HG03457 (cell line): Measurements from ENCODE around the gene RCAN1.
"Not testable (repeated sequence)": the region's sequence is repeated elsewhere in the genome, so short reads cannot be mapped to it uniquely, and the experiment has no call there.

Experiments
- ATAC-seq: cut with Tn5 transposase; IDR thresholded peaks from one replicate; pipeline ENCODE4 v1.9.1; 2021; ENCODE audit warnings: moderate number of reproducible peaks; ENCODE audit not compliant: unreplicated experiment

The RCAN1 gene

DNA sequence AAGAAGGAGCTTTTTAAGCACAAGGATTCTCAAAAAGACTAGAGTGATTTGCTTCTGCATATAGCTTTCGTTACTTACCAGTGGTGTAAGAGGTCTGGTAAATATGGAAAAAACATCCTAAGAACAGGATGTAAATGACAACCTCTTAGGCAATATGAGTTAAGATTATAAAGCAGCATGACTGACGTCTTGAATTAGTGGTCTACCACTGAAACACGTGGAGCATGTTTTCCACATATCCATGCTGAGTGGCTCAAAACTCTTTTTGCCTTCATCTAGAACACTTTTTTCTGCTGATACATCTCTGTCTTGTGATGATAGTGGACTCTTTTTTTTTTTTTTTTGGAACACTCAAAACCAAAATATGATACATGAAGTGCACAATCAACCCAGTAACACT, 44.6 kb downstream of the RCAN1 start:
- ATAC-seq: no peak

DNA sequence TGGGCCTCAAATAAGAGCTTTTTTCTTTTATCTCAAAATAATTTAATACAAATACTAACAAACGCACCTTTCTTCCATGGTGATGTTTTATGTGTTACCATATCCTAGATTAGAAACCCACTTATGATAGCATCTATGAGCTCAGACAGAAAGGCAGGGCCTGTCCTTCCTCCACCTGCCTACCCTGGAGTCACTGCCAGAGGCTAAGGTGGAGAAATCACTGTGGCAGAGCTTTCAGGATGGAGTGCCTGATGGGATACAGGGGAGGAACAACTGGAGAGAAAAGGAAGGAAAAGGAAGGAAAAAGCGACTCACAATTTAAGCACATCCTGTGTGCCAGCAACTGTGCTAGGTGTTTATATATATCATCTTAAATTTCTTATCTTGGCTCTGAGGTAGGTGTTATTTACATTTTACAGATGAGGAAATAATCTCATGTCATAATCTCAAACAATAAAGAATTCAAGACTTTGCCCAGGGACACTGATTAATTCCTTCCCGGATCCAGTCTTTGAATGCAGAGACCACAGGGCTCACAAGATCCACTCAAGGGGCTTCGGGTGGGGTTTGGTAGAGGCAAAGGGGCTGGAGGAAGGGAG, 45.4 kb downstream of the RCAN1 start:
- no peak for ATAC-seq

DNA sequence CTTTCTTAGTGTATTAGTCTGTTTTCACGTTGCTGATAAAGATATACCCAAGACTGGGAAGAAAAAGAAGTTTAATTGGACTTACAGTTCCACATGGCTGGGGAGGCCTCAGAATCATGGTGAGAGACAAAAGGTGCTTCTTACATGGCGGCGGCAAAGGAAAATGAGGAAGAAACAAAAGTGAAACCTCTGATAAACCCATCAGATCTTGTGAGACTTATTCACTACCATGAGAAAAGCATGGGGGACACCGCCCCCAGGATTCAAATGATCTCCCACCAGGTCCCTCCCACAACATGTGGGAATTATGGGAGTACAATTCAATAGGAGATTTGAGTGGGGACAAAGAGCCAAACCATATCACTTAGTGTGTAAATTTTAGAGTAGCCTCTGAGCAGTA, 46.1 kb downstream of the RCAN1 start:
- not testable (repeated sequence) for ATAC-seq

- ATAC-seq: no peak
Measured at GRCh38 chr21:34567604-34568155, 47.2 kb downstream of the RCAN1 start.

GRCh38 chr21:34565238-34565637, 49.7 kb downstream of the RCAN1 start:
- ATAC-seq: no peak

- ATAC-seq: not testable (repeated sequence)
Measured at GRCh38 chr21:34563370-34563769, 51.5 kb downstream of the RCAN1 start.

DNA sequence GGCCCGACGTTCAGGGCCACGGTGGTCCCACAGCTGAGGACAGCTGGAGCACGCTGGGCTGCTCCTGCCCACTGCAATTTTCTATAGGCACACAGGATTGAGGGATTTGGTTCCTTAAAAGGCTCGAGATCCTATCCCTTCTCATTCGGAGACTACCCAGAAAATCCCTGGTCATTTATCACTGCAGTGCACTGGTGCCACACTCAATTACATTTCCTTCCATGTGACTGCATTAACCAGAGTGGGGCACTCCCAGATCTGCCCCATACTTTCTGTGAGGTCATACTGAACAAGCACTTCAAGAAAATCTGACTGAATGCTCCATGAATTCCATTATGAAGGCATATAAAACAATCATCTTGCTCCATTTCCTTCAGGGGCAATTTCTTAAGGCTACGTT, 53.1 kb downstream of the RCAN1 start:
- no peak for ATAC-seq

- ATAC-seq: no peak
Measured at GRCh38 chr21:34560609-34561008, 54.3 kb downstream of the RCAN1 start.

GRCh38 chr21:34560021-34560420, 54.9 kb downstream of the RCAN1 start:
- no peak for ATAC-seq

DNA sequence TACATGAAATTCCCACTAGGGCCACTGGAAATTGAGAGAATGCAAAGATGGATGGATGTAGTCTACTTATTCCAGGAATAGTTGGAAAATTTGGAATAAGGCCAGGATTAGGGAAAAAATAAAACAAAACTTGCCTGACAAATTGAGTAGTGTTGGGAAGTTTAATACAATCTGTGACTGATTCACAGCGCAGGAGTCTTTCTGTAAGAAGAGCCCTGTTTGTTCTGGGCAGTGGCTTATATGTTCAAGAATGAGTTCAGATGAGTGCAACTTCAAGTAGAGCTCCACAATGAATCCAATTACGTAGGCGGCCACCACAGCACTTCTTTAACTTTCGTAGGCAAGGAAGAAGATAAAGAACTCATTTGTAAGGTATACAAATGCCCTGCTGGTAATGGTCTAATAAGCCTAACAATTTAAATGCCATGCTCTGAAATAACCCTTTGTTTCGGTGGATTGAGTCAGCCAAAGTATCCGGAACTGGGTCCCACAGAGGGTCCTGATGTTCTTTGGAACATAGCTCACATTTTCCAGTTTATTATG, 55.8 kb downstream of the RCAN1 start:
- no peak for ATAC-seq

GRCh38 chr21:34558166-34558565, 56.7 kb downstream of the RCAN1 start:
- ATAC-seq: no peak

- ATAC-seq: no peak
Measured at GRCh38 chr21:34557261-34557660, 57.7 kb downstream of the RCAN1 start.

DNA sequence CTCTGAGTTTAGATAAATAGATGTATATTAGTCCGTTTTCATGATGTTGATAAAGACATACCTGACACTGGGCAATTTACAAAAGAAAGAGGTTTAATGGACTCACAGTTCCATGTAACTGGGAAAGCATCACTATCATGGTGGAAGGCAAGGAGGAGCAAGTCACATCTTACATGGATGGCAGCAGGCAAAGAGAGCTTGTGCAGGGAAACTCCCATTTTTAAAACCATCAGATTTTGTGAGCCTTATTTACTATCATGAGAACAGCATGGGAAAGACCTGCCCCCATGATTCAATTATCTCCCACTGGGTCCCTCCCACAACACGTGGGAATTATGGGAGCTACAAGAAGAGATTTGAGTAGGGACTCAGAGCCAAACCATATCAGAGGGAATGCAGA, 60.2 kb downstream of the RCAN1 start:
- ATAC-seq: not testable (repeated sequence)

DNA sequence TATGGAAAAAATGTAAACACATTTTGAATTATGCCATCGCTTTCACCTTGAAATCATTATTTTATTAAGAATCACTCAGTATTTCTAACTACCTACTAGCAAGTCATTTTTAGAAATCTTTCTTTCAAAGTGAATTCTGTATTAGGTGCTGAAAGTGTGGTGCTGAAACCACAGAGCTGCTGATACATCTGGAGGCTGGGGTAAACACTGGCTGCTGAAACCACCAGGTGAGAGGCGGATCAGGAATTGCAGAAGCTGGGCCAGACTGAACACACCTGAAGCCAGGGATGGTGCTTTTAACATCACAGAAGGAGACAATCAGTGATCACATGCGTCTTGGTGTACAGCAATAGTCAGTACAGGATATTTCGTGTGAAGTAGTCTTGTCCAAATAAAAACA, 60.7 kb downstream of the RCAN1 start:
- no peak for ATAC-seq

GRCh38 chr21:34553151-34553952, 61.6 kb downstream of the RCAN1 start:
- no peak for ATAC-seq

DNA sequence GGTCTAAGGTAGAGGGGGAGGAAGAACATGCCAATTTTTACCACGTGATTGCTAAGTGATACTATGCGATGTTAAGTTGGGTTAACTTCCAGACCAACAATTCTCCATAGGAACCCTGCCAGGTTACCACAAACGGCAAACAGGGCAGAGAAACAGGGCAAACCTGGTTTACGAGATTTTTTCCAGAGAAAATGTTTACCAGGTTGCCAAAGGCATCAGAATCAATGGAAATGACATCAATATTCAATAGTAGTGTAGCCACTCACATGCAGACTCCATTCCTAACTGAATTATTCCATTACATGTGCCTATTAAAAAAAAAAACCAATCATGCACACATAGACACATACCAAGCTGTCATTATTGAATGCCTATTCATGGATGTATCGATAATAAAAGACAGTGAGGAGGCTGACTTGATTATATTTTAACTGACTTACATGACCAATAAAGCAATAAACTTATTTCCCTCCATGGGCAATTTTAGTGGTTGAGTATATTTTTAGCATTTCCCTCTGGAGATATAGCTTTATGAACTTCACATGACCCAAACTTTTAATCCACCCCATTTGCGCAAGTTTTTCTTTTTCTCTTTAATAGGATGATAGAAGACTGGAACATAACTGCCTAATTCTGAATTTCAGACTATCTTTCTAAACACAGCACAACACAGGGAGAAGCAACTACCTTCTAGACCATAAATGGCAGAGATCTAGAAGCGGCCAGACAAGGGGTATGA, 62.4 kb downstream of the RCAN1 start:
- ATAC-seq: no peak

- no peak for ATAC-seq
Measured at GRCh38 chr21:34550182-34550799, 64.6 kb downstream of the RCAN1 start.

GRCh38 chr21:34548781-34549376, 66.0 kb downstream of the RCAN1 start:
- ATAC-seq: no peak

- ATAC-seq: no peak
Measured at GRCh38 chr21:34546542-34546941, 68.4 kb downstream of the RCAN1 start.

DNA sequence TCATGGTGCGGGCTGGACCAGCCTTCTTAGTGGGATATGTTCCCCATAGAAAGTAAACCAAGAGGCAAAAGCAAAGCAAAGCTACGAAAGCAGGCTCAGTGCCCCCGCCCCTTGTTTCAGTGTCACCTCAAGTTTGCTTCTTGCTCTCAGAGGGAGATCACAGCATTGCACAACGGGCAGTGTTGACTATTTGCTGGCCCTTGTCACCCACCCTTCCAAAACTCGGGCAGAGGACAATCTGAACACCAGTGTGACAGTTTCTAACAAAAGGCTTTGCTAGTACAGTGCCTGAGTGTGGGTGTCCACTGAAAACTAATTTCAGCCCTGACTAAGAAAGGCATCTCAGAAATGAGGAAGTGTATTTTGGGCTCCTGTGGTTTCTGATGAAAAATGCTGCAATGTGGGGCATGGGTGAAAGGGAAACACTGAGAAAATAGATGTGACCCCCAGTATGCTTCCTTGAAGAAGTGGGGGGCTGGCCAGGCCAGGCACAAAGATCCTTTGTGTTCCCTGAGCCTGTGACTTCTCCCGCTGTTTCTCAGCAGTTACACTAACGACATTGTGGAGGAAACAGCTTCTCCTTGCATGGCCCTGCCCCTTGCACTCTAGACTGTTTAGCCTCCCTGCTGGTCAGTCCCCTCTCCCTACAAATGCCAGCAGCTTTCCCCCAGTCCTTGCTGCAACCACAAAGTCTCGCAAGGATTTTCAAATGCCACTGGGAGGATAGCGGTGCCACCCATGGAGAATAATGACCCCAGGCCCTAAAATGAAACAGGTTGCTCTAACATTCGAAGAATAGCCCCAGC, 69.6 kb downstream of the RCAN1 start:
- peak; percentile 85 for ATAC-seq
